ENCODE measurements around the gene AMBRA1.
"Not testable (repeated sequence)": the region's sequence is repeated elsewhere in the genome, so short reads cannot be mapped to it uniquely, and the experiment has no call there.

The AMBRA1 gene

GRCh38 chr11:46583513-46583912 lies 10.3 kb downstream of the AMBRA1 start:
- not testable (repeated sequence) for H3K9ac ChIP-seq (ENCODE audit: low read length); H2BK12ac ChIP-seq (ENCODE audit: low read length in 2 of 2); H4K91ac ChIP-seq (ENCODE audit: low read length); H2AFZ ChIP-seq (ENCODE audit: low read depth, low read length); H2AK5ac ChIP-seq (ENCODE audit: low read length, severe bottlenecking); H3K18ac ChIP-seq (ENCODE audit: low read depth in 1 of 2, low read length in 2 of 2); H3K23ac ChIP-seq (ENCODE audit: low read length in 2 of 2); H3K27me3 ChIP-seq (ENCODE audit: control insufficient read depth in 1 of 2, insufficient read depth in 1 of 2, low read length in 2 of 2); H2BK15ac ChIP-seq (ENCODE audit: low read depth, poor library complexity, severe bottlenecking); H3K4me1 ChIP-seq (ENCODE audit: control insufficient read depth, insufficient read depth, low read depth, low read length); H3K79me1 ChIP-seq (replicated peaks; ENCODE audit: low read length, poor library complexity, severe bottlenecking); H3K27ac ChIP-seq (ENCODE audit: low read length, poor library complexity, severe bottlenecking); H4K8ac ChIP-seq (ENCODE audit: low read length); DNase-seq; H3K14ac ChIP-seq (ENCODE audit: low read length in 2 of 2); H3K36me3 ChIP-seq (ENCODE audit: control insufficient read depth in 1 of 2, insufficient read depth in 2 of 2, low read depth in 1 of 2, low read length in 2 of 2); H2BK5ac ChIP-seq (ENCODE audit: low read depth, low read length, poor library complexity, severe bottlenecking); H3K9me3 ChIP-seq (ENCODE audit: control insufficient read depth, low read length); H2BK120ac ChIP-seq (ENCODE audit: low read depth, low read length); H3K4ac ChIP-seq (ENCODE audit: low read depth in 1 of 2, low read length in 2 of 2); H3K4me3 ChIP-seq (ENCODE audit: insufficient read depth in 1 of 2, low read depth in 1 of 2, low read length in 2 of 2); H3K4me2 ChIP-seq (ENCODE audit: low read length, poor library complexity, severe bottlenecking)
- WGBS: no CpG with 5 or more reads among the region's 1 CpG

- H3K9ac ChIP-seq (ENCODE audit: low read length): no peak overlapping the region
- no peak overlapping the region for H2BK15ac ChIP-seq (ENCODE audit: low read depth, poor library complexity, severe bottlenecking)
- H2BK12ac ChIP-seq (ENCODE audit: low read length in 2 of 2): no peak overlapping the region
- no peaks in the 10 kb centered on the region for H3K4me1 ChIP-seq (ENCODE audit: control insufficient read depth, insufficient read depth, low read depth, low read length)
- H2BK120ac ChIP-seq (ENCODE audit: low read depth, low read length): no peak overlapping the region
- no peaks in the 10 kb centered on the region for H3K9me3 ChIP-seq (ENCODE audit: control insufficient read depth, low read length)
- peaks cover 7% of the 10 kb centered on the region for H3K79me1 ChIP-seq (replicated peaks; ENCODE audit: low read length, poor library complexity, severe bottlenecking)
- H3K14ac ChIP-seq (ENCODE audit: low read length in 2 of 2): no peak overlapping the region
- no peaks in the 10 kb centered on the region for H3K27me3 ChIP-seq (ENCODE audit: control insufficient read depth in 1 of 2, insufficient read depth in 1 of 2, low read length in 2 of 2)
- H3K36me3 ChIP-seq (ENCODE audit: control insufficient read depth in 1 of 2, insufficient read depth in 2 of 2, low read depth in 1 of 2, low read length in 2 of 2): peaks cover 3 to 5% of the 10 kb centered on the region in 2 experiments
- no peak overlapping the region for H3K23ac ChIP-seq (ENCODE audit: low read length in 2 of 2)
- WGBS: 97% methylated on average over 4 of the region's 5 CpGs
- no peak overlapping the region for H3K27ac ChIP-seq (ENCODE audit: low read length, poor library complexity, severe bottlenecking)
- H3K4me3 ChIP-seq (ENCODE audit: insufficient read depth in 1 of 2, low read depth in 1 of 2, low read length in 2 of 2): no peak overlapping the region
- H2BK5ac ChIP-seq (ENCODE audit: low read depth, low read length, poor library complexity, severe bottlenecking): no peak overlapping the region
- H3K4ac ChIP-seq (ENCODE audit: low read depth in 1 of 2, low read length in 2 of 2): no peak overlapping the region
- H3K18ac ChIP-seq (ENCODE audit: low read depth in 1 of 2, low read length in 2 of 2): no peak overlapping the region
- no peak overlapping the region for H2AK5ac ChIP-seq (ENCODE audit: low read length, severe bottlenecking)
- no peak overlapping the region for H2AFZ ChIP-seq (ENCODE audit: low read depth, low read length)
- no peak overlapping the region for H4K8ac ChIP-seq (ENCODE audit: low read length)
- no peak overlapping the region for H3K4me2 ChIP-seq (ENCODE audit: low read length, poor library complexity, severe bottlenecking)
- DNase-seq: no peak
- H4K91ac ChIP-seq (ENCODE audit: low read length): no peak overlapping the region
Observed at GRCh38 chr11:46582588-46582987, 11.2 kb downstream of the AMBRA1 start.

- H3K36me3 ChIP-seq (ENCODE audit: control insufficient read depth in 1 of 2, insufficient read depth in 2 of 2, low read depth in 1 of 2, low read length in 2 of 2): no peaks in the 10 kb centered on the region
- DNase-seq: no peak
- H3K23ac ChIP-seq (ENCODE audit: low read length in 2 of 2): no peak overlapping the region
- H2AFZ ChIP-seq (ENCODE audit: low read depth, low read length): no peak overlapping the region
- H3K27me3 ChIP-seq (ENCODE audit: control insufficient read depth in 1 of 2, insufficient read depth in 1 of 2, low read length in 2 of 2): no peaks in the 10 kb centered on the region
- no peak overlapping the region for H2AK5ac ChIP-seq (ENCODE audit: low read length, severe bottlenecking)
- no peak overlapping the region for H3K27ac ChIP-seq (ENCODE audit: low read length, poor library complexity, severe bottlenecking)
- no peak overlapping the region for H2BK15ac ChIP-seq (ENCODE audit: low read depth, poor library complexity, severe bottlenecking)
- H3K14ac ChIP-seq (ENCODE audit: low read length in 2 of 2): no peak overlapping the region
- WGBS: no CpG with 5 or more reads among the region's 1 CpG
- H3K79me1 ChIP-seq (replicated peaks; ENCODE audit: low read length, poor library complexity, severe bottlenecking): peaks cover 15% of the 10 kb centered on the region
- no peak overlapping the region for H2BK5ac ChIP-seq (ENCODE audit: low read depth, low read length, poor library complexity, severe bottlenecking)
- H3K9me3 ChIP-seq (ENCODE audit: control insufficient read depth, low read length): no peaks in the 10 kb centered on the region
- H3K18ac ChIP-seq (ENCODE audit: low read depth in 1 of 2, low read length in 2 of 2): no peak overlapping the region
- no peak overlapping the region for H4K91ac ChIP-seq (ENCODE audit: low read length)
- no peak overlapping the region for H3K4me2 ChIP-seq (ENCODE audit: low read length, poor library complexity, severe bottlenecking)
- no peak overlapping the region for H2BK12ac ChIP-seq (ENCODE audit: low read length in 2 of 2)
- H4K8ac ChIP-seq (ENCODE audit: low read length): no peak overlapping the region
- no peak overlapping the region for H3K4ac ChIP-seq (ENCODE audit: low read depth in 1 of 2, low read length in 2 of 2)
- no peak overlapping the region for H3K9ac ChIP-seq (ENCODE audit: low read length)
- H2BK120ac ChIP-seq (ENCODE audit: low read depth, low read length): no peak overlapping the region
- no peak overlapping the region for H3K4me3 ChIP-seq (ENCODE audit: insufficient read depth in 1 of 2, low read depth in 1 of 2, low read length in 2 of 2)
- no peaks in the 10 kb centered on the region for H3K4me1 ChIP-seq (ENCODE audit: control insufficient read depth, insufficient read depth, low read depth, low read length)
Observed at GRCh38 chr11:46577058-46577457, 16.8 kb downstream of the AMBRA1 start.

GRCh38 chr11:46574656-46575055 lies 19.2 kb downstream of the AMBRA1 start:
- no CpG with 5 or more reads among the region's 1 CpG for WGBS
- Histone ChIP-seq H3K4me2 (ENCODE audit: low read length, poor library complexity, severe bottlenecking) (no peak overlapping the region), H3K9me3 (ENCODE audit: control insufficient read depth, low read length) (no peaks in the 10 kb centered on the region), H3K79me1 (replicated peaks; ENCODE audit: low read length, poor library complexity, severe bottlenecking) (peaks cover 11% of the 10 kb centered on the region), H2AK5ac (ENCODE audit: low read length, severe bottlenecking) (no peak overlapping the region), H2BK12ac (ENCODE audit: low read length in 2 of 2) (no peak overlapping the region), H3K4me3 (ENCODE audit: insufficient read depth in 1 of 2, low read depth in 1 of 2, low read length in 2 of 2) (no peak overlapping the region), H3K27me3 (ENCODE audit: control insufficient read depth in 1 of 2, insufficient read depth in 1 of 2, low read length in 2 of 2) (no peaks in the 10 kb centered on the region), H3K9ac (ENCODE audit: low read length) (no peak overlapping the region), H3K27ac (ENCODE audit: low read length, poor library complexity, severe bottlenecking) (no peak overlapping the region), H3K4ac (ENCODE audit: low read depth in 1 of 2, low read length in 2 of 2) (no peak overlapping the region), H3K4me1 (ENCODE audit: control insufficient read depth, insufficient read depth, low read depth, low read length) (no peaks in the 10 kb centered on the region), H4K91ac (ENCODE audit: low read length) (no peak overlapping the region), H2BK120ac (ENCODE audit: low read depth, low read length) (no peak overlapping the region), H3K14ac (ENCODE audit: low read length in 2 of 2) (no peak overlapping the region), H4K8ac (ENCODE audit: low read length) (no peak overlapping the region), H2BK15ac (ENCODE audit: low read depth, poor library complexity, severe bottlenecking) (no peak overlapping the region), H3K18ac (ENCODE audit: low read depth in 1 of 2, low read length in 2 of 2) (no peak overlapping the region), H3K23ac (ENCODE audit: low read length in 2 of 2) (no peak overlapping the region), H2AFZ (ENCODE audit: low read depth, low read length) (no peak overlapping the region), H2BK5ac (ENCODE audit: low read depth, low read length, poor library complexity, severe bottlenecking) (no peak overlapping the region), H3K36me3 (ENCODE audit: control insufficient read depth in 1 of 2, insufficient read depth in 2 of 2, low read depth in 1 of 2, low read length in 2 of 2) (no peaks in the 10 kb centered on the region)
- DNase-seq: no peak
